ENCODE results near the gene GMDS. TPM values are rescaled to one million over a fixed set of nuclear protein-coding genes. Genes with fewer than 3 reads are reported as not detected.

The GMDS gene
- total RNA-seq, 1 donor = 23.2 TPM

GRCh38 chr6:1916334-1917070, 328.9 kb downstream of the GMDS start:
- peak; percentile 76 for DNase-seq (ENCODE audit: insufficient read length, low spot score, missing footprints)
- H3K27ac ChIP-seq (ENCODE audit: low read depth, low read length) = peak overlapping the region; percentile 95
- TF ChIP-seq CTCF (IDR thresholded peaks at IDR 0.05; ENCODE audit: extremely low read depth, low read depth, low read length) = no peak

GRCh38 chr6:1915226-1915625, 330.2 kb downstream of the GMDS start:
- H3K9me3 ChIP-seq (ENCODE audit: low read depth, low read length) = no peaks in the 10 kb centered on the region
- H3K27me3 ChIP-seq (ENCODE audit: insufficient read depth, low read length) = no peaks in the 10 kb centered on the region
- no peak overlapping the region for H3K4me2 ChIP-seq (ENCODE audit: insufficient read depth, low read length)
- H4K20me1 ChIP-seq (ENCODE audit: insufficient read depth, low read length) = no peaks in the 10 kb centered on the region
- no peaks in the 10 kb centered on the region for H3K79me2 ChIP-seq (ENCODE audit: insufficient read depth, low read length)
- H3K36me3 ChIP-seq (ENCODE audit: insufficient read depth, low read length) = no peaks in the 10 kb centered on the region
- no peak overlapping the region for H3K4me3 ChIP-seq (ENCODE audit: insufficient read depth, low read length)
- H3K27ac ChIP-seq (ENCODE audit: low read depth, low read length) = no peak overlapping the region
- TF ChIP-seq CTCF (IDR thresholded peaks at IDR 0.05; ENCODE audit: extremely low read depth, low read depth, low read length) = no peak
- no peak for DNase-seq (ENCODE audit: insufficient read length, low spot score, missing footprints)
- peaks cover 38% of the 10 kb centered on the region for H3K4me1 ChIP-seq (ENCODE audit: insufficient read depth, low read length)
- H2AFZ ChIP-seq (ENCODE audit: low read length) = no peak overlapping the region

More at GRCh38 chr6:1916334-1917070, 328.9 kb downstream of the GMDS start:
- Histone ChIP-seq H3K27me3 (ENCODE audit: insufficient read depth, low read length) (no peaks in the 10 kb centered on the region), H2AFZ (ENCODE audit: low read length) (peak overlapping the region; percentile 44), H3K36me3 (ENCODE audit: insufficient read depth, low read length) (no peaks in the 10 kb centered on the region), H3K4me1 (ENCODE audit: insufficient read depth, low read length) (peaks cover 25% of the 10 kb centered on the region), H3K79me2 (ENCODE audit: insufficient read depth, low read length) (no peaks in the 10 kb centered on the region), H3K4me3 (ENCODE audit: insufficient read depth, low read length) (no peak overlapping the region), H3K4me2 (ENCODE audit: insufficient read depth, low read length) (peak overlapping the region; percentile 43), H3K9me3 (ENCODE audit: low read depth, low read length) (no peaks in the 10 kb centered on the region), H4K20me1 (ENCODE audit: insufficient read depth, low read length) (no peaks in the 10 kb centered on the region)

GRCh38 chr6:1913577-1913976, 331.8 kb downstream of the GMDS start:
- Histone ChIP-seq H3K4me1 (ENCODE audit: insufficient read depth, low read length) (peaks cover 39% of the 10 kb centered on the region), H2AFZ (ENCODE audit: low read length) (no peak overlapping the region), H3K79me2 (ENCODE audit: insufficient read depth, low read length) (no peaks in the 10 kb centered on the region), H3K4me2 (ENCODE audit: insufficient read depth, low read length) (no peak overlapping the region), H3K36me3 (ENCODE audit: insufficient read depth, low read length) (no peaks in the 10 kb centered on the region), H3K9me3 (ENCODE audit: low read depth, low read length) (no peaks in the 10 kb centered on the region), H3K27me3 (ENCODE audit: insufficient read depth, low read length) (no peaks in the 10 kb centered on the region), H4K20me1 (ENCODE audit: insufficient read depth, low read length) (no peaks in the 10 kb centered on the region), H3K4me3 (ENCODE audit: insufficient read depth, low read length) (no peak overlapping the region), H3K27ac (ENCODE audit: low read depth, low read length) (no peak overlapping the region)
- no peak for DNase-seq (ENCODE audit: insufficient read length, low spot score, missing footprints)
- TF ChIP-seq CTCF (IDR thresholded peaks at IDR 0.05; ENCODE audit: extremely low read depth, low read depth, low read length) = no peak

- DNase-seq (ENCODE audit: insufficient read length, low spot score, missing footprints) = no peak
- H3K27ac ChIP-seq (ENCODE audit: low read depth, low read length) = no peak overlapping the region
- TF ChIP-seq CTCF (IDR thresholded peaks at IDR 0.05; ENCODE audit: extremely low read depth, low read depth, low read length) = no peak
Observed at GRCh38 chr6:1912731-1913130, 332.7 kb downstream of the GMDS start.

More at GRCh38 chr6:1912731-1913130, 332.7 kb downstream of the GMDS start:
- Histone ChIP-seq H3K4me2 (ENCODE audit: insufficient read depth, low read length) (no peak overlapping the region), H3K9me3 (ENCODE audit: low read depth, low read length) (no peaks in the 10 kb centered on the region), H3K79me2 (ENCODE audit: insufficient read depth, low read length) (no peaks in the 10 kb centered on the region), H3K4me1 (ENCODE audit: insufficient read depth, low read length) (peaks cover 33% of the 10 kb centered on the region), H4K20me1 (ENCODE audit: insufficient read depth, low read length) (no peaks in the 10 kb centered on the region), H3K4me3 (ENCODE audit: insufficient read depth, low read length) (no peak overlapping the region), H2AFZ (ENCODE audit: low read length) (no peak overlapping the region), H3K36me3 (ENCODE audit: insufficient read depth, low read length) (no peaks in the 10 kb centered on the region), H3K27me3 (ENCODE audit: insufficient read depth, low read length) (no peaks in the 10 kb centered on the region)
